BE2C (cell line): ENCODE measurements around the gene ARHGAP22. TPM values are rescaled to one million over a fixed set of nuclear protein-coding genes. Genes with fewer than 3 reads are reported as not detected.
A peak's percentile ranks its signal among the peaks of the same experiment; 100 is the strongest.

Source experiments
- DNase-seq: peaks from one replicate; pipeline ENCODE4 v3.0.0-alpha.2; 2020
- H3K27me3 ChIP-seq: fragments of 250-450 bp; sonication (Bioruptor Pico); 2 replicates; pipeline ENCODE4 v1.5.1; 2020; ENCODE audit warnings: mild to moderate bottlenecking
- H3K36me3 ChIP-seq: fragments of 250-450 bp; sonication (Bioruptor Pico); 2 replicates; pipeline ENCODE4 v1.5.1; 2020; ENCODE audit warnings: mild to moderate bottlenecking
- H3K4me1 ChIP-seq: fragments of 250-450 bp; sonication (Bioruptor Pico); 2 replicates; pipeline ENCODE4 v1.5.1; 2020
- H3K4me3 ChIP-seq: 2 replicates; pipeline ENCODE4 v1.5.1; 2011; ENCODE audit warnings: low read depth, low read length
- H3K9me3 ChIP-seq: fragments of 250-450 bp; sonication (Bioruptor Pico); 2 replicates; pipeline ENCODE4 v1.5.1; 2020
- CTCF ChIP-seq: IDR thresholded peaks from 2 replicates; pipeline ENCODE4 v1.5.1; 2012; ENCODE audit warnings: mild to moderate bottlenecking, low read depth, low read length
- polyA plus RNA-seq: library from polyadenylated mRNA; unstranded; fragments of >200 nt; gene quantifications from one replicate; pipeline ENCODE4 v1.2.1, GENCODE V29; 2012; ENCODE audit warnings: low read depth, missing spikeins; ENCODE audit not compliant: insufficient read length, insufficient read depth

The ARHGAP22 gene
- polyA plus RNA-seq = 5.8 TPM

GRCh38 chr10:48604991-48605508 is at the start of gene ARHGAP22:
Gene ARHGAP22, minus strand, starts transcription at chr10:48605073. Its CDS starts 277 bp downstream, at chr10:48604796.
- Histone ChIP-seq H3K27me3 (peaks cover 5% of the 10 kb centered on the region; the same call in 1 of the 2 replicates), H3K4me1 (no peaks in the 10 kb centered on the region), H3K9me3 (no peaks in the 10 kb centered on the region), H3K4me3 (peak within 1 kb of the TSS; percentile 53), H3K36me3 (no peaks in the 10 kb centered on the region)
- no peak for TF ChIP-seq CTCF
- DNase-seq = peak; percentile 38

GRCh38 chr10:48653944-48654698 is 49.2 kb upstream of the ARHGAP22 start:
- TF ChIP-seq CTCF = no peak
- peaks cover 8% of the 10 kb centered on the region; the same call in 1 of the 2 replicates for H3K27me3 ChIP-seq
- H3K4me3 ChIP-seq = no peak overlapping the region
- H3K36me3 ChIP-seq = no peaks in the 10 kb centered on the region
- no peaks in the 10 kb centered on the region for H3K4me1 ChIP-seq
- H3K9me3 ChIP-seq = no peaks in the 10 kb centered on the region
- DNase-seq = no peak

GRCh38 chr10:48653347-48653746 is 48.5 kb upstream of the ARHGAP22 start:
- Histone ChIP-seq H3K4me1 (no peaks in the 10 kb centered on the region), H3K36me3 (no peaks in the 10 kb centered on the region), H3K4me3 (no peak overlapping the region), H3K9me3 (no peaks in the 10 kb centered on the region), H3K27me3 (peaks cover 4% of the 10 kb centered on the region; the same call in 1 of the 2 replicates)
- no peak for DNase-seq
- no peak for TF ChIP-seq CTCF

GRCh38 chr10:48652344-48652743 is 47.5 kb upstream of the ARHGAP22 start:
- Histone ChIP-seq H3K36me3 (no peaks in the 10 kb centered on the region), H3K9me3 (no peaks in the 10 kb centered on the region), H3K4me3 (no peak overlapping the region), H3K4me1 (no peaks in the 10 kb centered on the region), H3K27me3 (peaks cover 4% of the 10 kb centered on the region; the same call in 1 of the 2 replicates)
- TF ChIP-seq CTCF = no peak
- no peak for DNase-seq

GRCh38 chr10:48651839-48652238 is 47.0 kb upstream of the ARHGAP22 start:
- peaks cover 4% of the 10 kb centered on the region; the same call in 1 of the 2 replicates for H3K27me3 ChIP-seq
- H3K4me3 ChIP-seq = no peak overlapping the region
- no peaks in the 10 kb centered on the region for H3K36me3 ChIP-seq
- DNase-seq = no peak
- no peak for TF ChIP-seq CTCF
- H3K9me3 ChIP-seq = no peaks in the 10 kb centered on the region
- H3K4me1 ChIP-seq = no peaks in the 10 kb centered on the region

- H3K4me1 ChIP-seq = no peaks in the 10 kb centered on the region
- TF ChIP-seq CTCF = no peak
- no peaks in the 10 kb centered on the region for H3K9me3 ChIP-seq
- H3K4me3 ChIP-seq = no peak overlapping the region
- no peaks in the 10 kb centered on the region for H3K36me3 ChIP-seq
- H3K27me3 ChIP-seq = peaks cover 4% of the 10 kb centered on the region; the same call in 1 of the 2 replicates
- DNase-seq = no peak
Measured at GRCh38 chr10:48651293-48651692, 46.4 kb upstream of the ARHGAP22 start.
